T follicular helper cell (primary cell): ENCODE measurements around the gene NIP7.
A peak's percentile ranks its signal among the peaks of the same experiment; 100 is the strongest.

Source experiments
- DNase-seq: peaks from one replicate; pipeline ENCODE4 v3.0.0-alpha.2; 2020; ENCODE audit warnings: low read depth

Gene NIP7

GRCh38 chr16:69318911-69319289 is 20.7 kb upstream of the NIP7 start:
- DNase-seq = no peak

DNA sequence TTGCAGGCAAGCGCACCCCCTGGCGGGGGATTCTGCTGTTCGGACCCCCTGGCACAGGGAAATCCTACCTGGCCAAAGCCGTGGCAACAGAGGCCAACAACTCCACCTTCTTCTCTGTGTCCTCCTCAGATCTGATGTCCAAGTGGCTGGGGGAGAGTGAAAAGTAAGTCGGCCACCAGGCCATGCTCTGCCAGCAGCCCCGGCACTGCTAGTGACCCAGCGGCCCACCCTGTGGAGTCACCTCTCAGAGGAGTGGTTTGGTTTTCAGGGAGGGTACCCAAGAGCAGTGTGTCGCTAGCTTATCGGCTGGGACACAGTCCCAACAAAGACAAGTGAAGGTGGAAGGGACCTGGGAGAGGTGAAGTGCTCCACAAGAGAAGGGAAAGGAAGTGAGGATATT is 20.2 kb upstream of the NIP7 start:
- no peak for DNase-seq

- DNase-seq = no peak
Measured at GRCh38 chr16:69319826-69320739, 19.5 kb upstream of the NIP7 start.

GRCh38 chr16:69320740-69321073 is 18.9 kb upstream of the NIP7 start:
- DNase-seq = no peak

- no peak for DNase-seq
Measured at GRCh38 chr16:69321080-69321479, 18.5 kb upstream of the NIP7 start.

GRCh38 chr16:69322343-69322742 is 17.2 kb upstream of the NIP7 start:
- DNase-seq = no peak

GRCh38 chr16:69323415-69323814 is 16.2 kb upstream of the NIP7 start:
- DNase-seq = no peak

- no peak for DNase-seq
Measured at GRCh38 chr16:69324013-69324531, 15.5 kb upstream of the NIP7 start.

GRCh38 chr16:69324585-69325253 is 14.9 kb upstream of the NIP7 start:
- DNase-seq = no peak

GRCh38 chr16:69325784-69326171 is 13.8 kb upstream of the NIP7 start:
- DNase-seq = no peak

DNA sequence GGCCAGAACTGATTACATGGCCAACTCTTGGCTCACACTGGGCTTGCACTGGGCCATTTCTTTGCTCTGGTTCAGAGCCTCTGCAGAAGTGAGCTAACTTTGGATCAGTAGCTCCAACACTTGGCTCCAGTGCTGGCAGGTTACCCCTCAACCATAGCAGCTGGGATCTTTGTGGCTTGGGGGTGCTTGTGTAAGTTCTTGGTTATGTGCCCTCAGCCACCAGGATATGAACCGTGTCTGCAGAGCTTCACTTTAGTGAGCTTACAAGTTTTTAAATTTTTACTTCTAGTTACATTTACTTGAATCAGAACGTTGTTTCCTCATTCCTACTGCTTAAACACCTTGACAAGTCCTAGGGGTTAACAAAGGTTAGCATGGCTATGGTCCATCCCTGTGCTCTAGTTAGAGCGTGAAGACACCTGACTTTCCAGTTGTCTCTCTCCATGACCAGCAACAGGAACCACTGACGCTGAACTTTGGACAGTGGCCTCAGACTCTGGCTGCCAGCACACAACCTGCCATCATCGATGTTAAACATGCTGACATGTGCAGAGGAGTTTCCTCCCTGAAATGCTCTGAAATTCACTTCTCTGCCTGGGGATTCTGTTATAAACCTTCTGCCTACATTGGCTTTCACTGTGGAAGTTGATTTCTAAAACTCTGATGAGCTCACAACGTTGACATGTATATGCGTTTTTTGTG is 13.2 kb upstream of the NIP7 start:
- no peak for DNase-seq

- DNase-seq = no peak
Measured at GRCh38 chr16:69327585-69328310, 11.8 kb upstream of the NIP7 start.

DNA sequence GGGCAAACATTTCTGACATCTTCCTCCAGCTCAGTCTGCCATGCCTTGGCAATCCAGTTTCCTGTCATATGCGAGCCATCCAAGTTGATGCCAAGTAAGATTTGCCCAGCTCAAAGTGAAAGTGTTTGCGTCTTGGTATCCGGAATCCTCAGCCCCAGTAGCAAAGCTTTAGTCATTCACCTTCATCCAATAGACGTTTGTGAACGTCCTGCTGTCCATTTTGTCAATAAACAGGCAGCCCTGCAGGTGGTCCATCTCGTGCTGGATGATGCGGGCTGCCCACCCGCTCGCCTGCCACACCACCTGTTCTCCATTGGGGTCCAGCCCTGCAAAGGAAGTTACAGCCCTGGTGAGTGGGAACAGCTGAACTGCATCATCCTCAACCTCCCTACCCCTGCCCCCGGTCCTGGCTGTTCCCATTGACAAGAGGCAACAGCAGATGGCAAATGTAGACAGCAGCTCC is 10.7 kb upstream of the NIP7 start:
- no peak for DNase-seq

- DNase-seq = peak; percentile 43
Measured at GRCh38 chr16:69329369-69330285, 9.9 kb upstream of the NIP7 start.

DNA sequence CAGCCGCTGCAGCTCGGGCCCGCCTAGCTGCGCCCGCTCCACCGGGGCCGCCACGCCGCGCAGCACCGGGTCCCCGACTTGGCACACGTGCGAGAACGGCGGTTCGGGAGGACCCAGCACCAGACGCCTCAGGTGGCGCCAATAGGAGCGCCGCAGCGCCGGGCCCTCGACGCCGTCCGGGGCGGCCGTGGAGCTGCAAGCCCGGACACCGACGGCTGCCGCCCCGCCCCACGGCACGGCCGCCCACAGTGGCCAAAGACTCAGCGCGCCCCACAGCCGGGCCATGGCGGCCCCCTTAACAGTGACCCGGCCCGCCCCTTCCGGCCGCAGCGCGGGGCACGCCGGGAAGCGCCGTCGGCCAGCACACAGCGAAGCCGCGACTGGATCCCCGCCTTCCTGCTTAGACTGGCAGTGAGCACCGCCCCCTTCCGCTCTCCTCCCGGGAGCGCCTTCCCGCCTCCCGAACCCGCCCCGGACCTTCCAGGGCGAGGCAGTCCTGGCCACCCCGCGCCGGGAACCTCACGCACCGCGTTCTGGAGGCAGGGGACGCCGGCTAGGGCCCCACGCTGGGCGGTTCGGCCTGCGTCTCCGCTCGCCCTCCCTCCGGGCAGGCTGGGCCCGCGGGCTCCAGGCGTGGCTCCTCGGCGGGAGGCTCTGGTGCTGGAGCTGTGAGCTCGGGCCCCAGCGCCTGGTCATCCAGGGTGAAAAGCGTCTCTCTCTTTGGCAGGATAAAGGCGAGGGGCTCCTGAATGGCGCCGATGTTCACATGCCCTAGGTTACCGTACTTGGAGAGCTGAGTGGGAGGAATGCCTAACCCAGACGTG is 9.1 kb upstream of the NIP7 start, which contains the start of gene PDF:
TSS of gene PDF (minus strand) at position 303 of the 824 bp plus-strand sequence. CDS start at position 285, 18 bp downstream.
- peak; percentile 75 for DNase-seq

DNA sequence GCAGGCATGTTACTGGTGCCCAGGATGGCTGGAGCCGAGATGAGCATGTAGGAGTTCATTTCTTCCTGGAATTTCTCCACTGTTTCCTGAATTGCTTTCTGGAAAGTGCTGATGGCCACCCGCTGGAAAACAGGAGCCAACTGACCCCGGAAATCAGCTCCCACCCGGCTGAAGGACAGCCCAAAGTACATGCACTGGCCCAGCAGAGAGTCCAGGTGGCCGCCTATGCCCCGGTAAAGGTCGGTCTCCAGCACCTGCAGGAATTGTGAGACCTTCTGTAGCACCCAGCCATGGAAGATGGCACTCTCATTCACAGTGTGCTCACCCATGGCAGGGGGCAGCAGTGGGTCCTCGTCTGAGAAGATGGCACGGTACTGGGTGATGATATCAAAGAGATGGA is 4.9 kb upstream of the NIP7 start:
- no peak for DNase-seq

- DNase-seq = no peak
Measured at GRCh38 chr16:69338557-69339288, 849 bp upstream of the NIP7 start.

DNA sequence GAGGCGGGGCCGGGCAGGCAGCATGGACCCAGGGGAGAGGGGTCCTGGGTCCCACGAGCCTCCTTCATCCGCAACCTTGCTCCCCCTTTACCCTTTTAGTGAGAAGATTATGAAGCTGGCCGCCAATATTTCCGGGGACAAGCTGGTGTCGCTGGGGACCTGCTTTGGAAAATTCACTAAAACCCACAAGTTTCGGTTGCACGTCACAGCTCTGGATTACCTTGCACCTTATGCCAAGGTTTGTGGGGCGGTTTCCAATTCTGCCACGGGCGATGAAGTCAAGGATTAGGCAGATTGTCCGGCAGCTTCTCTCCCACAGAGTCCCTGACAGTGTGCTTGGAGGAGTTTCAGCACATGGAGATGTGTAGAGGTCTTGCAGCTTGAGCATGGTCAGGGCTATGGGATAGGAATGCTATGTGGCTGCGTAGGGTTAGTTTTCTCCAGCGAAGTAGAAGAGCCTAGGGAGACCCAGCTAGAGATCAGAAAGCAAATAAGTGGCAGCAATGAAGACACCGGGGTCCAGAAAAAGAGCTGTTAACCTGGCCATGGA is 598 bp downstream of the NIP7 start:
- no peak for DNase-seq

DNA sequence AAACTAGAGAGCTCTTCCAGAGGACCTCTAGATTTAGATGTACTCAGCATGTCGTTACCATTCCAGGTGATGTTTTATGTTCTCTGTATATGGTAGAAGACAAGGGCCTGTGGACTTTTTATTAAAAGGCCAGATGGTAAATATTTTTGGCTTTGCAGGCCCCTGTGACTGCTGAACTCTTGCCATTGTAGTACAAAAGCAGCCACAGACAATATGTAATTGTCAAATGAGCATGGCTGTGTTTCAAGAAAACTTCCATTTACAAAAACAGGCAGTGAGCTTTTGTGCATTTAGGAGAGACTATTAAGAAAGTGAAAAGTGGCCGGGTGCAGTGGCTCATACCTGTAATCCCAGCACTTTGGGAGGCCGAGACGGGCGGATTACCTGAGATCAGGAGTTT is 4.6 kb downstream of the NIP7 start:
- DNase-seq = no peak
